ENCODE measurements around the gene SLC5A10. TPM values are rescaled to one million over a fixed set of nuclear protein-coding genes. Genes with fewer than 3 reads are reported as not detected.
"Not testable (repeated sequence)": the region's sequence is repeated elsewhere in the genome, so short reads cannot be mapped to it uniquely, and the experiment has no call there.

SLC5A10 gene
- total and polyA plus RNA-seq, 8 donors = 0.60 to 1.0 (median 0.77) TPM; not detected in 2

- no peaks in the 10 kb centered on the region for H3K4me1 ChIP-seq
- peak in 1 of 4 donors; percentile 50 for DNase-seq
- H3K9me3 ChIP-seq = no peaks in the 10 kb centered on the region
- no peak for ATAC-seq
- TF ChIP-seq CTCF (IDR thresholded peaks at IDR 0.05) = no peak
- H3K36me3 ChIP-seq = no peaks in the 10 kb centered on the region
- intact Hi-C loops (cut with DNase I) = no loop called here
- no peaks in the 10 kb centered on the region for H3K27me3 ChIP-seq
- no peak overlapping the region for H3K4me3 ChIP-seq
- no peak overlapping the region for H3K27ac ChIP-seq
These were observed 66.6 kb downstream of the SLC5A10 start for GRCh38 chr17:19018600-19018950.

GRCh38 chr17:19019041-19019941 lies 67.3 kb downstream of the SLC5A10 start:
- intact Hi-C loops (cut with DNase I) = no loop called here

GRCh38 chr17:19020016-19020415 lies 68.1 kb downstream of the SLC5A10 start:
- H3K27ac ChIP-seq = no peak overlapping the region
- H3K9me3 ChIP-seq = no peaks in the 10 kb centered on the region
- no peaks in the 10 kb centered on the region for H3K27me3 ChIP-seq
- no peak for TF ChIP-seq CTCF (IDR thresholded peaks at IDR 0.05)
- H3K4me3 ChIP-seq = no peak overlapping the region
- no peak for DNase-seq
- H3K4me1 ChIP-seq = no peaks in the 10 kb centered on the region
- intact Hi-C loops (cut with DNase I) = no loop called here
- H3K36me3 ChIP-seq = no peaks in the 10 kb centered on the region
- ATAC-seq = no peak

More at GRCh38 chr17:19019041-19019941, 67.3 kb downstream of the SLC5A10 start:
- no peaks in the 10 kb centered on the region for H3K27me3 ChIP-seq
- no peak for TF ChIP-seq CTCF (IDR thresholded peaks at IDR 0.05)
- no peak overlapping the region for H3K27ac ChIP-seq
- no peaks in the 10 kb centered on the region for H3K9me3 ChIP-seq
- no peak overlapping the region for H3K4me3 ChIP-seq
- H3K36me3 ChIP-seq = no peaks in the 10 kb centered on the region
- H3K4me1 ChIP-seq = no peaks in the 10 kb centered on the region
- no peak for ATAC-seq
- DNase-seq = peak in 1 of 4 donors; percentile 70

- H3K9me3 ChIP-seq; H3K4me1 ChIP-seq; H3K4me3 ChIP-seq; H3K36me3 ChIP-seq; H3K27ac ChIP-seq; intact Hi-C loops (cut with DNase I); H3K27me3 ChIP-seq; ATAC-seq: not testable (repeated sequence)
- DNase-seq = peak in 1 of 4 donors; percentile 39
These were observed 69.2 kb downstream of the SLC5A10 start for GRCh38 chr17:19021011-19021621.

- Histone ChIP-seq H3K4me3 (no peak overlapping the region), H3K4me1 (no peaks in the 10 kb centered on the region), H3K36me3 (no peaks in the 10 kb centered on the region), H3K9me3 (no peaks in the 10 kb centered on the region), H3K27me3 (no peaks in the 10 kb centered on the region), H3K27ac (no peak overlapping the region)
- intact Hi-C loops (cut with DNase I) = no loop called here
- ATAC-seq (no peak), DNase-seq (peak in 1 of 4 donors; percentile 74)
- TF ChIP-seq CTCF (IDR thresholded peaks at IDR 0.05) = no peak
These were observed 69.7 kb downstream of the SLC5A10 start for GRCh38 chr17:19021622-19022083.

Measured in left lung (tissue), 10 donors.